ENCODE data around the gene PRRT1B.

Gene PRRT1B

DNA sequence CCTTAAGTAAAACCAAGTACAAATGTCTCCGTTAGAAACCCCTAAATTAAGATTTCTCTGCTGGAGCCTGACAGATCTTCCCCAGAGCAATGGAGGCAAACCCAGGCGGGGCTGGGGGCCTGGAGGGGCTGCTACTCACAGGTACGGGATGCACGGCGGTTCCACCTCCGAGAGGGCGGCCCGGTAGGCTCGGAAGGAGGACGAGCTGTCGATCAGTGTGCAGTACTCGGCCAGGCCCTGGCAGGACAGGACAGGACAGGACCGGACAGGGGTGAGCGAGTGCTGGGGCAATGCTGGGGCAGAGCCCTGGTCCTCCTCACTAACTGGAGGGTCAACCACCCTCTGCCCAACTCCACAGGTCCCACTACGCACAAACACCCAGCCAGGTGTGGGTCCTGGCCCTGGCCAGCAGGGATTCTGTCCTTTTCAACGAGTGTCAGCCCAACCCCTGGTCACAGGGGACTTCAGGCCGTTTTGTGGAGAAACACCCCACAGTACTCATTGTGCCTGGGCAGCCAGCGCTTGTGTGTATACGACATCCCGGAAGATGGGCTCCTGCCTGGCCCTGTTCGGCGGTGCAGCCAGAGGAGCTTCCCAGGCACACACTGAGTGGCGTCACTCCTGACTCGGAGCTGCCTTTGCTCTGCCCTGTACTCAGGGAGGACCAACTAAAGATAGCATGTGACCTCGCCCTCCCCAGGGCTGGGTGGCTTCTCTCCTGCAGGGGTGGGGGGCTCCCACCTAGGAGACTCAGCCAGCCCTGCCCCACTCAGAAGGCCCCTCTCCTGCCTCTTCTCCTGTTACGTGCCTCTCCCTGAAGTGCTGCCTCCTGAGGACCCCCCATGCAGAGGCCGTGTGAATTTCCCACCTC, 37.4 kb downstream of the PRRT1B start:
- DNase-seq: no peak

DNA sequence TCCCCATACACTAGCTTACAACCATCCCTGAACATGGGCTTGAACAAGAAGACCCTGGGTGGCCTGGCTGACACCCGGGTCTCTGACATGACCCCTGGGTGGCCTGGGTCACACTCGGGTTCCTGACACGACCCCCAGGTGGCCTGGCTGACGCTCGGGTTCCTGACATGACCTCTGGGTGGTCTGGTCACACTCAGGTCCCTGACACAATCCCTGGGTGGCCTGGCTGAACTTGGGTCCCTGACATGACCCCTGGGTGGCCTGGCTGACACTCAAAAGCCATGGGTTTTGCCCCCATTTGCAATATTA, 38.0 kb downstream of the PRRT1B start:
- DNase-seq: no peak

DNA sequence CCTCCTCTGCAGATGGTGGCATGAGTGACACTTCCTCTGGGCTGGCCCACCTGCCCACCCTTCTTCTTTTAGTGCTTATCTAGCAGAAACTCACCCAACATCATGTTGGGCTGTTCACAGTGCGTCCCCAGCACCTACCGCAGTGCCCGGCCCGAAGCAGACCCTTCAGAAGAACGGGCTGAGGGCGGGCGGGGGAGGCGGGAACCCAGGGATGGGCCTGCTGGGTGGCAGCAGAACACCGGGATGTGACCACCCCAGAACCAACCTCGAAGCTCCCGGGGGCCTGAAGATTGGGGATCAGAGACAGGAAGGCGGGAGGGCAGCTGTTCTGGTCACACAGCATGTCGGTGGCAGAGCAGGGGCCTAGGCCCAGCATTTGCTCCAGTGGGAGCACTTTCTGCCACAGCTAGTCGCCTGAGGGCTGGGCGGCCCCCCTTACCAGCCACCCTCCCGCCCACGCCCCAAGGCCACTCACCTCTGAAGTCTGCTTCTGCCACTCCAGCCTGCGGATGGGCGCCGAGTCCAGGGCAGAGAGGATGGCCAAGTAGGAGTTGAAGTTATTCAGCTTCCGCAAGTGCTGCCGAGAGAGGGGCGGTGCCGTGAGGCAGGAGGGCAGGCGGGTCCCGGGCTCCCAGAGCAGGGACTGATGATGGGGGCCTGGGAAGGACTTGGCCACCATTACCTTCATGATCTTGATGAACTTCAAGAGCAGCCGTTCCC, 38.7 kb downstream of the PRRT1B start:
- DNase-seq: no peak

DNA sequence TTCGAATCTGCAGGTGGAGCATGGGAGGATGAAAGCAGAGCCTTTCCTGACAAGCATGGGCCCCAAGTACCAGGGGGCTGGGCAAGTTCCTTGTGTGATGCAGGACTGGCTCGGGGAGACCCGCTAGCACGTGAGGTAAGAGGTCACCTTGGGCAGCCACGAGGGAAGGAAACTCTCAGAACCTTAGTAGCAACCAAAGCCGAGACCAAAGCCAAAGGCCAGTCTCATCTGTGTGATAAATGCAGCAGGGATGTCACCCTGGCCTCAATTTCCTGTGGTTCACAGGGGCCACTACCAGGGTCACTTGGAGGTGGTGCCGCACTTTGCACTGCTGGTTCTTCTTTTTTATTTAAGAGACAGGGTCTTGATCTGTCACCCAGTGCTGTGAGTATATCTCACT, 39.5 kb downstream of the PRRT1B start:
- no peak for DNase-seq

DNA sequence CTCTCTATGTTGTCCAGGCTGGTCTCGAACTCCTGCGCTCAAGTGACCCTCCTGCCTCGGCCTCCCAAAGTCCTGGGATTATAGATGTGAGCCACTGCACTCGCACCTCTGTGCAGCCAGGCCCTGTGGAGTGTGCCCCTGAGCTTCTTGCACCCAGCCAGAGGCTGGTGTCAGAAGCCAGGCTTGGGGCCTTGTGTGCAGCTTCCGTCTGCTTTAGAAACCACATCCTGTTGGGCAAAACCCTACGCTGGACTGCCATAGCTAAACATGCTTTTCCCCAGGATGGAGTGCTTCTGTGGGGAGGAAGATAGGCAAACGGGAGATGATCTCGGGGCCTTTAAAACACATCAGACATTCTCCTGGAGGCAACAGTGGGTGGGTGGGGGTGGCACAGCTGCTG, 40.1 kb downstream of the PRRT1B start:
- DNase-seq: no peak

DNA sequence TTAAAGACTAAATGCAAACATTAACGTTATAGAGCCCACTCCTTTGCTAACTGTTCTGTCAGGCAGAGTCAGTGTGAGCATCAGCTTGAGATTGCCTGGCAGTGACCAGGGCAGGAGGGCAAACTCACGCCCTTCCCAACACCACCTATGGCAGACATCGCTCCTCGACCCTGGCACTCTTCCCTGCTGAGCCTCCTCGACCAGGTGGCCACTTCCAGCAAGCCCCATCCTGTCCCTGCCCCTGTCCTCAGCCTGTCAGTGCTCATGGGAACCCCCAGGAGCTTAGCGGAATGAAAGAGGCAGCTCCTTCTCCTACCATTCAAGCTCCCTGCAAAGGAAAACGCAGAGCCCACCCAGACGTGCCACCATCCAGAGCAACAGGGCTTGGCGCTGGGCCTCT, 42.0 kb downstream of the PRRT1B start:
- no peak for DNase-seq

GRCh38 chr9:131587906-131588305, 42.6 kb downstream of the PRRT1B start:
- DNase-seq: no peak

GRCh38 chr9:131588396-131588795, 43.1 kb downstream of the PRRT1B start:
- DNase-seq: no peak

- DNase-seq: peak; percentile 60
Measured at GRCh38 chr9:131589124-131589711, 43.9 kb downstream of the PRRT1B start.

GRCh38 chr9:131589993-131590392, 44.7 kb downstream of the PRRT1B start:
- no peak for DNase-seq

DNA sequence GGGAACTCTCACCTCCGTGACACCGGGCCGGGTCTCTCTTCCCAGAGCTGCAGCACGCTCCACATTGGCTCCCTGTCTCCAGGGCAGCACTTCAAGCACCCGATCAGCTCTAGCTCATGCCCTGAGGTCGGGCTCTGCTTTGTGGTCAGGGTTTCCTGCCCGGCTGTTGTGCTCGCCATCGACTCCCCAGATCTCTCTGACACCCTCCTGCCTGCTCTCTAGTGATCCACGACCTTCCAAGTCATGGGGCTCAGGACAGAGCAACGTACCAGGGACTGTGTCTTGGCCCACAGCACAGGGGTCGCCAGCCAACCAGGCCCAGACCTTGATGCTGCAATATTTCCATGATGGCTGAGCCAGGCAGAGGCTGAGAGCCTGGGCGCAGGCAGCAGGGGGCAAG, 45.1 kb downstream of the PRRT1B start:
- no peak for DNase-seq

DNA sequence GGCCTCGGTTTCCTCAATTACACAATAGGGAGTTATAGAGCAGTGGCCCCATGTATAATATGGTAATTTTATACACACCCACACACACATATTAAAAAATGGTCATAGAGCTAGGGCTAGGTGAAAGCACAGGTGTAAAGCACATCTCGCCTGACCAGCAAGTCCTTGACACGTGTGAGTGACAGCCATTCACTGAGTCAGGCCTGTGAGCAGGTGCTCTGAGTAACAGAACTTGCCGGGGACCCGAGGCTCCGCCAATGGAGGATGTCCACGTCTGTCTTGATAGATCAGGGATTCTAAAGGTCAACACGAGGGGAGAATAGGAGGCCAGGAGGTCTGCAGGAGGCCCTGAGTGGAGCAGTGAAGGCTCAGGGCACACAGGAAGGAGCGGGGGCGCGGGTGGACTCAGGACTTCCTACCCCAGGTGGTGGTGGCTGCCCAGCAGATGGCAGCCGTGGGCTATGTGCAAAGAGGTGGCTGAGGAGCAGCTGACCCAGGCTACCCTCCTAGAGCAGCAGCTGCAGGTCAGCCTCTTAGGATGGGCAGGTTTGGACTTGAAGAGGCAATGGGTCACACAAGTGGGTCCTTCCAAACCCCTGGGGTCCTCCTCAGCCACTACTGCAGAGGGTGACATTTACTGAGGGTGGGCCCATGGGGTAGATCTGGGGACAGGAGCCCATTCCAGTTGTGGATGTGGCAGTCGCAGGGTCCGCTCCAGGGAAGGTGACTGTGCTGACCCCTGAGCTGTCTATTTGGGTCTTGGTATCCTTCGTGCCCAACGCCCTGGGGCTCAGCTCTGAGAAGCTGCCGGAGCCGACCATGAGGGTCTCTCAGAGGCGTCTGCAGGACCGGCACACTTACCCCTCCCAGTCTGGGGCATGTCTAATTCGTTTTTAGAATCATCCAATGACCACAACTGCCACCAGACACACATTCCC, 45.9 kb downstream of the PRRT1B start:
- DNase-seq: peak; percentile 80

- DNase-seq: no peak
Measured at GRCh38 chr9:131591845-131592208, 46.5 kb downstream of the PRRT1B start.

- DNase-seq: no peak
Measured at GRCh38 chr9:131593091-131593820, 47.9 kb downstream of the PRRT1B start.

- DNase-seq: no peak
Measured at GRCh38 chr9:131593936-131594665, 48.8 kb downstream of the PRRT1B start.

- DNase-seq: no peak
Measured at GRCh38 chr9:131594906-131595665, 49.8 kb downstream of the PRRT1B start.

DNA sequence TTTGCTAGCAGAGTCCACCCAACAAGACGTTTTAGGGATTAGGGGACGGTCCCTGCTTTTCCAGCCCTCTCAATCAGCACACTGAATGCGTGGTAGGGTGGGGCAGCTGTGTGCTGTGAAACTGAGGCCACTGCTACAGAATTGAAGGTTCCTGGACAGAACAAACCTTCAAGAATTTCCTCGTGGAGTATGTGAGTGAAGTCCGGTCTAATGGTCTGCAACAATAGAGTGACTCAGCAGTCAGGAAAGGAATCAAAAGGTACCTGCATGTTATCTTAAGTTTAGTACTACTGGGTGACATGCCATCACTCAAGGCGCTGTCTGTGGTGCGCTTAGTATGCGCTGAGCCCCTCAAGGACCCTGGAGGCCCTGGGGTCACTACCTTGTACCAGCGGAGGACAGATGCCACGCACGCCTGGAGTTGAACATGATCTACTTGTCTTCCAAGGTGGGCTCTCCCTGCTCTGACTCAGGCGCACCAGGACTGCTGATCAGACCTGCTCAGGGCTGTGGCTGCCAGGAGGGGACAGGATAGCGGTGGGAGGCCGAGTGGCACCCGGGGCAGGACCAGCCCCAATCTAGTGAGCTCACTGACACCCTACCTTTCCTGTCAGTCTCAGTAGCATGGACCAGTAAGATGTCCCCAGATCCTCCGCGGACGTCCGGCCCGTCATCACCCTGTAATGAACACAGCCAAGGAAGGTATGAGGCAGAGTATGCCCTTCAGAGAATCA, 50.5 kb downstream of the PRRT1B start:
- no peak for DNase-seq

GRCh38 chr9:131596430-131596743, 51.1 kb downstream of the PRRT1B start:
- DNase-seq: no peak

GRCh38 chr9:131597246-131597645, 51.9 kb downstream of the PRRT1B start:
- DNase-seq: no peak

DNA sequence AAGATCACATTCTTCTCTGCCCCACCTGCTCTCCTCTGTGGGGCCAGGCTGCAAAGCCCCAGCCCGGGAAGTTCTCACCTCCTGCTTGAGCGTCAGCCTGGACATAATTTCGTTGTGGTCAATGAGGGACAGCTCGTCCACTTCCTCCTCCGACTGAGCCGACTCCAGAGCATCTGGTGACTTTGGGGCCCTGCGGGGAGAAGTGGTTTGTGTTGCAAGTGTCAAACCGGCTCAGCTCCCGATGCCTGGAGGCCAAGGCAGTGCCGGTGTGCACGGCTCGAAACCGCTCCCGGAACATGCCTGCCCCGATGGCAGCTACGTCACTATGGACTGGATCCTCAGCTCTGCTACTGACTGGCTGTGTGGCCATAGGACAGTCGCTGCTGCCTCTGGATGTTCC, 52.8 kb downstream of the PRRT1B start:
- DNase-seq: no peak

Measured in NCI-H2029 (cell line).